Left forelimb (tissue), 1 donor: ENCODE results near the gene DOHH.
A peak's percentile ranks its signal among the peaks of the same experiment; 100 is the strongest.
"Not testable (repeated sequence)": the region's sequence is repeated elsewhere in the genome, so short reads cannot be mapped to it uniquely, and the experiment has no call there.

Source experiments
- DNase-seq: peaks from one replicate; pipeline ENCODE4 v3.0.0-alpha.2; 2018; ENCODE audit warnings: low spot score

Gene DOHH

GRCh38 chr19:3459089-3459881 is 41.2 kb downstream of the DOHH start:
- peak; percentile 91 for DNase-seq

GRCh38 chr19:3458229-3459088 is 42.0 kb downstream of the DOHH start:
- DNase-seq, result no peak

GRCh38 chr19:3457528-3458228 is 42.8 kb downstream of the DOHH start:
- no peak for DNase-seq

GRCh38 chr19:3456925-3457527 is 43.4 kb downstream of the DOHH start:
- DNase-seq, result no peak

- no peak for DNase-seq
Observed at GRCh38 chr19:3455960-3456601, 44.4 kb downstream of the DOHH start.

- DNase-seq, result no peak
Observed at GRCh38 chr19:3455393-3455955, 45.0 kb downstream of the DOHH start.

- DNase-seq, result no peak
Observed at GRCh38 chr19:3454656-3455392, 45.6 kb downstream of the DOHH start.

- DNase-seq, result no peak
Observed at GRCh38 chr19:3453840-3454239, 46.6 kb downstream of the DOHH start.

- DNase-seq, result peak; percentile 51
Observed at GRCh38 chr19:3452942-3453214, 47.6 kb downstream of the DOHH start.

- no peak for DNase-seq
Observed at GRCh38 chr19:3452171-3452941, 48.1 kb downstream of the DOHH start.

GRCh38 chr19:3451451-3451866 is 49.0 kb downstream of the DOHH start:
- DNase-seq, result no peak

GRCh38 chr19:3450796-3451411 is 49.6 kb downstream of the DOHH start:
- DNase-seq, result no peak

- no peak for DNase-seq
Observed at GRCh38 chr19:3448616-3449334, 51.7 kb downstream of the DOHH start.

- DNase-seq, result not testable (repeated sequence)
Observed at GRCh38 chr19:3446657-3447056, 53.8 kb downstream of the DOHH start.

- DNase-seq, result no peak
Observed at GRCh38 chr19:3444695-3445234, 55.7 kb downstream of the DOHH start.

- DNase-seq, result no peak
Observed at GRCh38 chr19:3443840-3444694, 56.4 kb downstream of the DOHH start.

- no peak for DNase-seq
Observed at GRCh38 chr19:3442487-3443071, 57.9 kb downstream of the DOHH start.
